Activated CD4-positive, alpha-beta T cell treated with anti-CD3 and anti-CD28 coated beads, Interleukin-2, amount 50 U/mL, for 24 hours (primary cell): ENCODE measurements around the gene IL1RL2.

Experiments used
- DNase-seq, 2 donors: peaks; one replicate each; pipeline ENCODE4 v3.0.0-alpha.2; 2020; ENCODE audit warnings: low read depth in 1 of 2, low spot score in 1 of 2

Gene IL1RL2

GRCh38 chr2:102158011-102158755 is 28.6 kb upstream of the IL1RL2 start:
- no peak for DNase-seq

- no peak for DNase-seq
Observed at GRCh38 chr2:102159295-102159694, 27.5 kb upstream of the IL1RL2 start.

DNA sequence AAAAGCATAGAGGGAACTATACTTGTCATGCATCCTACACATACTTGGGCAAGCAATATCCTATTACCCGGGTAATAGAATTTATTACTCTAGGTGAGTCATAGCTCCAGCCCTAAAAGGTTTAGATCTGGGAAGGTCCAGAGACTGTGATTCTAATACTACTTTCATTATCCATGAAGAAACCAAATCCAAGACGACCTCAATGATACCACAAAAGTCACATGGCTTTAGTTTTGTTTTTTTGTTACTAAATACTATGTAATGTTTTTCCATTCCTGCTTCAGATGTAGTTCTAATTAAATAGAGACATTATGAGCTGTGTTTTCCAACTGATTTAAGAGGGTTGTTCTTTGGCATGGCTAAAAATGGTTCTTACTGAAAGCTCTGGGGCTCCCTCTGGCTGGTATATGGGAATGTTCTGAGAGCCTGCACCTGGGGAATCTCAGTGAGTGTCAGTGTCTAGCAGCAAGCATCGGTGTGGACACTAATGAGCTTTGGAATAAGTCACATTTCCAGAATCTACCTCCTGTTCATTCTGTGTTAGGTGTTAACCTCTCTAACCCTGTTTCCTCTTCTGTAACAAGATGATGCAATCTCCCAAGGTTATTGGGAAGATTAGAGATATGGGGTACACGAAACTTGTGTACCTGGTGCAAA is 20.5 kb upstream of the IL1RL2 start:
- no peak for DNase-seq

- no peak for DNase-seq
Observed at GRCh38 chr2:102168026-102168771, 18.6 kb upstream of the IL1RL2 start.

DNA sequence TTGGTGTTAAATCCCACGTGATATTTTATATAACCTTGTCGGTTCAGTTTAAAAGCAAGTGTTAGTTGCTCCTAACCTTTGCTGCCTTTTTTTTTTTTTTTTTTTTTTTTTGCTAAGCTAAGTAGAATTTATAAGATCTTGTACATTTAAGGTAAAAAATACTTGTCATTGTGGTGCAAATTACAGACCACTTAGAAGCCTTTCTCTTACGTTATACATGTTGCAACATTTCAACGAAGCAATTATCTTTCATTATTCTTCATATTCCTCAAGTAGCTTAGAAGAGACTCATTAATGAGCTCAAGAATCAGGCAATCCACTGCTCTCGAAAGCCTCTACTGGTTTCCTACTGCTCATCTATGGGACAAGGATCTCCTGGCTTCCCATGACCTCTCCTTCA is 14.9 kb upstream of the IL1RL2 start:
- DNase-seq = no peak

DNA sequence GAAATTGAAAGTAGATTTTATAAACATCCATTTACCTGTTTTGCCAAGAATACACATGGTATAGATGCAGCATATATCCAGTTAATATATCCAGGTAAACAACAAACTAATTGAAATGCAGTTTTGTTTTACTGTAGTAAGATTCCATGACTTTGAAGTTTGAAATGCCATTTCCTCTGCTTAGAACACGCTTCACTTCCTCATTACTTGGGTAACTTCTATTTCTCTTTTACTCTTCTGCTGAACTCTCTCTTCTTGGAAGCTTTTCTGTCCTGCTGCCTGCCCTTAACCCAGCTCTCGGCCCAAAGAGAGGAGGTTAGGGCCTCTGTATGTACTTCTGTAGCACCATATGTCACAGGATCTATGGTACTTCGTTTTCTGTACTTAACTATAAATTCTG is 14.1 kb upstream of the IL1RL2 start:
- DNase-seq = no peak

GRCh38 chr2:102176172-102176571 is 10.7 kb upstream of the IL1RL2 start:
- DNase-seq = no peak

- DNase-seq = no peak
Observed at GRCh38 chr2:102177814-102178478, 8.9 kb upstream of the IL1RL2 start.

DNA sequence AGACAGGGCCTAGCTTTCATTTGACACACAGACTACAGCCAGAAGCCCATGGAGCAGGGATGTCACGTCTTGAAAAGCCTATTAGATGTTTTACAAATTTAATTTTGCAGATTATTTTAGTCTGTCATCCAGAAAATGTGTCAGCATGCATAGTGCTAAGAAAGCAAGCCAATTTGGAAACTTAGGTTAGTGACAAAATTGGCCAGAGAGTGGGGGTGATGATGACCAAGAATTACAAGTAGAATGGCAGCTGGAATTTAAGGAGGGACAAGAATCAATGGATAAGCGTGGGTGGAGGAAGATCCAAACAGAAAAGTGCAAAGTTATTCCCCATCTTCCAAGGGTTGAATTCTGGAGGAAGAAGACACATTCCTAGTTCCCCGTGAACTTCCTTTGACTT is 7.8 kb upstream of the IL1RL2 start:
- DNase-seq = no peak

- no peak for DNase-seq
Observed at GRCh38 chr2:102179788-102180686, 6.8 kb upstream of the IL1RL2 start.

DNA sequence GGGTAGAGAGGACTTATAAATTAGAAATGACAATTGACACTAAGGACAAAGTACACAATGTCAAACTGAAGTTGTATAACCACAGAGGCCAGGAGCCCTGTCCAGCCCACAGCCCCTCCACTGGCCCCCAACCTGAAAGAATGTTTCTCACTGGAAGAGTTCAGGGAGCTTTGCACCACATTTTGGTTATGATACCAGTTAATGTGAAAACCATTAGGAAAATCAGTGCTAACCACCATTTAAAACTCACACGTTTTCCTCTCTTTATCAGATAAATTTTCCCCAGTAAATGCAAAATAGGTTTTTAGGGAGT is 6.2 kb upstream of the IL1RL2 start:
- no peak for DNase-seq

DNA sequence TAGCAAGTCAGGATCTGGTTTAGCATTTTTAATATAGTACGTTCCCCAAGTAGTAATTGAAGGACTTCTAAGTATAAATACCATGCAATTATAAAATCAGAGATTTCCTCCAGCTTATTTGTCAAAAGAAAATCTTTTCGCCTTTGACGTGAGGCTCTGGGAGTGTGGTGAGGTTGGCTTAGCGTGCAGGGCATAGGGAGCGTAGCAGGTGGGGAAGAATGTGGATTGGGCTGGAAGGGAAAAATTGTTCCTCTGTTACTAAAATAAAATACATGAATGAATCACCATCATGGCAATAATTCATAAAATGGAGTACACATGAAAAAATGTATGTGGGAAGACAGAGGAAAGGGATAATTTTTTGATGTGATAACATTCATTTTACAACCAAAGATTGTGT is 5.4 kb upstream of the IL1RL2 start:
- DNase-seq = no peak

- no peak for DNase-seq
Observed at GRCh38 chr2:102181919-102182635, 4.7 kb upstream of the IL1RL2 start.

GRCh38 chr2:102184018-102184417 is 2.8 kb upstream of the IL1RL2 start:
- no peak for DNase-seq

GRCh38 chr2:102184568-102184967 is 2.3 kb upstream of the IL1RL2 start:
- no peak for DNase-seq

GRCh38 chr2:102185347-102185746 is 1.5 kb upstream of the IL1RL2 start:
- DNase-seq = no peak

DNA sequence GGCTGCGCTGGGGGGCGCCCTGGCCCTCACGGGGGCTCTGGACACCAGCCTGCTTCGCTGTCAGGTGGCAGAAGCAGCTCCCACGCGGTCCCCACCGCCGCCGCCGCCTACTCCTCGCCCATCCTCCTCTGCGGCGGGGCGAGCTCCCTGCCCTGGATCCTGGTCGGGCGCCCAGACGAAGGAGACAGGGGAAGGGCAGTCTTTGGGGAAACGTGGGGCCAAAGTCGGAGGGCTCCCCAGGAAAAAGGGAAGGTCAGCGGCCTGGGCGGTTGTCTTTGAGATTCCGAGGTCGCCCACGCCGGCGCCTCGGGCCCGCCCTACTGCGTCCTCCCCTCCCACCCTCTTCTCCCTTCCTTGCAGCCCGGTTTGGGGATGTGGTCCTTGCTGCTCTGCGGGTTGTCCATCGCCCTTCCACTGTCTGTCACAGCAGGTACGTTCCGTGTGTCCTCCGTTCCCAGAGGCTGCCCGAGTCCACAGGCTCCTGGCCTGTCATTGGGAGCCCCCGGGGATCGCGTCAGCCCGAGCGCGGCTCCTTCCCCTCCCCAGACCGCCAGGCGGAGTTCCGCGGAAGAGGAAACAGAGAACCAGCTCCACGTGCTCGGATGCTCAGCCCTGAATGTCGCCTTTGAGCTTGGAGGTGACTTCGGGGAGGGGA is 800 bp downstream of the IL1RL2 start:
- DNase-seq = peak; percentile 28 to 41

- DNase-seq = no peak
Observed at GRCh38 chr2:102190430-102191107, 3.7 kb downstream of the IL1RL2 start.

DNA sequence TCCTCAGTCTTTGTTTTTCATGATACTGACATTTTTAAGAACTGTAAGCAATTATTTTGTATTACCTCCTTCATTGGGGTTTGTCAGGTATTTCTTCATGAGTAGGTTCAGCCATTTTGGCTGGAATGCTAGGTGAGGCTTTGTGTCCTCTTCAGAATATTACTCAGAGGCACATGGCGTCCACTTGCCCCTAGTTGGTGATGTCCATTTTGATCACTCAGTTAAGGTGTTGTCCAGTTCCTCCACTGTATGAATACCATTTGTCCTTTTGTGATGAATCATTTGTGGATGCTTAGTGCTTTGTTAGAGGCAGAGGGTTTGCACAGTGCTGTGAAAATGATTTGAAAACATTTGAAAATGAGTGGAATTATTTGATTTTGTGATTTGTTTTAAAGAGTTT is 4.7 kb downstream of the IL1RL2 start:
- no peak for DNase-seq
